Epithelial cell of proximal tubule (primary cell): Measurements from ENCODE around the gene APPL2. TPM values are rescaled to one million over a fixed set of nuclear protein-coding genes. Genes with fewer than 3 reads are reported as not detected.

Experiments
- DNase-seq: peaks from one replicate; pipeline ENCODE4 v3.0.0-alpha.2; 2011; ENCODE audit warnings: low read depth
- H3K4me3 ChIP-seq: 2 replicates; pipeline ENCODE4 v1.5.1; 2011; ENCODE audit warnings: low read depth, mild to moderate bottlenecking, low read length
- total RNA-seq: library from RNA; depleted of rRNA; stranded (reverse); fragments of >200 nt; gene quantifications from 2 replicates; pipeline ENCODE4 v1.2.3, GENCODE V29; 2015
- TF ChIP-seq, protein P1 (sequence below): conservative IDR thresholded peaks from 2 replicates; pipeline ENCODE4 v1.5.1; 2012; ENCODE audit warnings: low read depth, mild to moderate bottlenecking, low read length

Gene APPL2
- total RNA-seq, 1 donor from 2014 or later: 57.4 TPM

DNA sequence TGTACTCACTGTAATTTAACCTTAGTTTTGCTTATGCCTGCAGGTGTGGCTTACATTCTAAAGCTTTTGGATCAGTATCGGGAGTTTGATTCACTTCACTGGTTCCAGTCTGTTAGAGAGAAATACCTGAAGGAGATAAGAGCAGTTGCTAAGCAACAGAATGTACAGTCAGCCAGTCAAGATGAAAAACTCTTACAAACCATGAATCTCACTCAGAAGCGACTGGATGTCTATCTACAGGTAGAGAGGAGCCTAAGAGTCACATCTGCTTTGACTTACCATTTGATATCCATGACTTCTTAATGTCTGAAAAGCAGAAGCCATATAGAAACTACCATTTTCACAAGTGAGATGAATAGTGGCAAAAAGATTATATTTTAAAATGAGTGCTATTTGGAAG lies 71.9 kb downstream of the APPL2 start:
- no peak for DNase-seq
- H3K4me3 ChIP-seq: no peak overlapping the region
- TF ChIP-seq, protein P1, sequence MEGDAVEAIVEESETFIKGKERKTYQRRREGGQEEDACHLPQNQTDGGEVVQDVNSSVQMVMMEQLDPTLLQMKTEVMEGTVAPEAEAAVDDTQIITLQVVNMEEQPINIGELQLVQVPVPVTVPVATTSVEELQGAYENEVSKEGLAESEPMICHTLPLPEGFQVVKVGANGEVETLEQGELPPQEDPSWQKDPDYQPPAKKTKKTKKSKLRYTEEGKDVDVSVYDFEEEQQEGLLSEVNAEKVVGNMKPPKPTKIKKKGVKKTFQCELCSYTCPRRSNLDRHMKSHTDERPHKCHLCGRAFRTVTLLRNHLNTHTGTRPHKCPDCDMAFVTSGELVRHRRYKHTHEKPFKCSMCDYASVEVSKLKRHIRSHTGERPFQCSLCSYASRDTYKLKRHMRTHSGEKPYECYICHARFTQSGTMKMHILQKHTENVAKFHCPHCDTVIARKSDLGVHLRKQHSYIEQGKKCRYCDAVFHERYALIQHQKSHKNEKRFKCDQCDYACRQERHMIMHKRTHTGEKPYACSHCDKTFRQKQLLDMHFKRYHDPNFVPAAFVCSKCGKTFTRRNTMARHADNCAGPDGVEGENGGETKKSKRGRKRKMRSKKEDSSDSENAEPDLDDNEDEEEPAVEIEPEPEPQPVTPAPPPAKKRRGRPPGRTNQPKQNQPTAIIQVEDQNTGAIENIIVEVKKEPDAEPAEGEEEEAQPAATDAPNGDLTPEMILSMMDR: no peak

DNA sequence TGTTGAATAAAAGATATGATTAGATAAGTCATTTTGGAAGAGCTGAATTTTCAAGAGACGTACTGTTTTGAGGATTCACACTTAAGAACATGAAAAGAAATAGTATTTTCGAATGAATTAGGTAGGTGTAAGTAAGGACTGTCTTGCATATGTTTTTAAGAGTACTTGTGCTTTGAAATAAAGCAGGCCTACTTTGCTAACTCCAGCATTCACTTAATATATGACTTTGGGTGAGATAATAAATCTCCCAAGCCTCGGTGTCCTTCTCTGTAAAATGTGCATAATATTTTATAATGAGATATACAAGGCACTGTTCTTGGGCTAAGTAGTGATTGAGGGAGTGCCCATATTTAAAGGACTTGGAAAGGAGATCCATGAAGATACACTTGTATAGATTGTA lies 73.8 kb downstream of the APPL2 start:
- no peak overlapping the region for H3K4me3 ChIP-seq
- TF ChIP-seq, protein P1: no peak

DNA sequence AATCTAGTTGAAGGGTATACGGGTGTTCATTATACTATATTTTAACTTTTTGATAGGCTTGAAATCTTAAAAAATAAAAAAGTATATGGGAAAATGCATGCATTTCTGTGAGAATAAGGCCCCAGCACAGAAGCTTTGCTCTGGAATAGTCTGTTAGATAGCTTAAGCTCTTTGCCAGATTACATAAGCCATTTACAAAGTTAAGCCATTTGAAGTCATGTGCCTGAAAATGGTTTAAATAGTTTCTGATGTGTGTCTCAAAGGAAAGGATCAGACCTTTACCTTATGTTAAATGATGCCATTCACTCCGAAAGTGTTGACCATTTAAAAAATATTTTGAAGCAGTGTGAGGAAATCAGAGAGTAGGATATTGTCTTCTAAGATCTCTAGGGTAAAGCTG lies 77.1 kb downstream of the APPL2 start:
- no peak overlapping the region for H3K4me3 ChIP-seq
- TF ChIP-seq, protein P1: no peak
- no peak for DNase-seq

More for the DNA sequence above, 73.8 kb downstream of the APPL2 start:
- DNase-seq: no peak

DNA sequence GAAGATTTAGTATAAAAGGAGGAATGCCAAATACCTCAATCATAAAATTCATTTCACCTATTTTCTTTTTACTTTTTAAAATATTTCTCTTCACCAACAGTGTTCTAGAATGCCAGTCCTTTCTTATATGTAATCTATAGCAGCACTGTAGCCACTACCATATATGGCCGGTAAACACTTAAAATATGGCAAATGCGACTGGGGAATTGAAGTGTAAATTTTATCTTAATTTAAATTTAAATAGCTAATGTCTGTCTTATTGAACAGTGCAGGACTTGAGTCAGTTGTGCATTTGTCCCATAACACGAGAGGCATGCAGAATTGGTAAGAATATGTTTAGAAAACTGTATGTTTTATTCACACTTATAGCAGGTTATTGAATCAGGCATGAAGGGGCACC lies 78.4 kb downstream of the APPL2 start:
- TF ChIP-seq, protein P1: no peak
- no peak overlapping the region for H3K4me3 ChIP-seq
- DNase-seq: no peak

DNA sequence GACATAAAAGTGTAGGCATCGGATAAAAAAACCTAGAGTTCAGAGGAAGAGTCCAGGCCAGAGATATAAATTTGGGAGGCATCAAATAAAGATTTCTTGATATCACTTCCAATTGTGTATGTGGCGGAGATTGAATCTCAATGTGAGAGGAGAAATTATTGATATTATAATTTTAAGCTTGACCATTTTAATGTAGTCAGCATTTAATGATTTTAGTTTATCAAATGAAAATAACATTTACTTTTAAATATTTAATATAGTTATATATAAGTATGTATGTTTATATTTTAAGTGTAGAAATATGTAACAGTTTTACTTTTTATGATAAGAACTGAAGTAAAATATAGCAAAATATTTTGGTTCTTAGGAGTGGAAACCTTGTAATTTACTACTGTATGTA lies 79.7 kb downstream of the APPL2 start:
- DNase-seq: no peak
- H3K4me3 ChIP-seq: no peak overlapping the region
- TF ChIP-seq, protein P1: no peak

DNA sequence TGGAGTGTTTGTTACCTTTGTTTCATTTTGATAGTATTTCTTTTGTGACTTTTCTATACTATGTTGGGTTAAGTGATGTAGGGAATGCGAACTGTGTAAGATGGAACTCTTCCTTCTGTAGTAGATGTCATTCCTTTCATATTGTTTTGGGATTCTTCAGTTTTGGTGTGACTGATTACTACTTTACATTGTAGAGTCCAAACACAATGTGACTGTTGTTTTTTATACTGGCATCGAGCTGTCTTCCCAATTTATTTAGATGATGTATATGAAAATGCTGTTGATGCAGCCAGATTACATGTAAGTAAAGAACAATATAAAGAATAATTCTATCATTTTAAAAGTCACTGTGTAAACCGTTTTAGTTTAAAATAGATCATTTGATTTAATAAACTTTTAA lies 93.7 kb downstream of the APPL2 start:
- DNase-seq: no peak
- TF ChIP-seq, protein P1: no peak
- H3K4me3 ChIP-seq: no peak overlapping the region

DNA sequence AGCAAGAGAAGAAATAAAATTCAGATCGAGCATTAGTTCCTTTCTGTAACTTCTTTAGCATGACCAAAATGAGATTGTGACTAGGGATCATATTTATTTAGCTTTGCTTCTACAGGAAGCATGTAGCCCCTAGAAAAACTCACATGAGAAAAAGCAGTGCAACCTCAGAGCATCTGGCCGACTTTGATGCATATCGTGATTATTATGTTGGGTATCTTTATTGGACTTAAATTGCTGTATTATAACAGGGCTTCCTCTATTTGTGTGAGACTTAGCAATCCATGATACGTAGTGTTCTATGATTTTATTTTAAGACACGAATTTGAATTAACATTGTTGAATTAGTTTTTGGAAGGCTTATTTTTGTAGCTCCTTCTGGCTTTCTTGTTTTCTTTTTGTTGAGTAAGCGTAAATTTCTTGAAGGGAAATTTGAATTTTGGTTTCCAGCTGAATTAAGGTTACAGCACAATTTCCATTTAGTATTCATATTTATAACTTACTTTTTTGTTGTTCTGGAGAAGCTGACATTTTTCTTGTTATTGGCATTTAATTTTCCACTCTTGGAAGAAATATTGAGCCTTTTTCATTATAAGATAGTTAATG lies 94.6 kb downstream of the APPL2 start:
- TF ChIP-seq, protein P1: no peak
- DNase-seq: no peak
- H3K4me3 ChIP-seq: no peak overlapping the region
